Measurements from ENCODE around the gene TLR10.

Gene TLR10

GRCh38 chr4:38782452-38783108 lies at the start of gene TLR10:
Gene TLR10 (minus strand): TSS chr4:38782990. CDS start chr4:38775590, 7,400 bp downstream.
- no peak within 1 kb of the TSS for H3K4me3 ChIP-seq (ENCODE audit: low read depth, low read length)
- ChIA-PET POLR2A (interaction anchor here (0.5 kb wide), 1 partner anchor 166 kb away, joined by 3 read pairs; no protein-coding TSS in a partner anchor), CTCF (interaction anchor here (0.6 to 8.5 kb wide), 35 partner anchors 14 to 1180 kb away, joined by 3 to 191 read pairs (median 4); partner anchors contain the start of genes TLR1 and TLR6)
- no peak for DNase-seq (ENCODE audit: low read depth, low spot score)
- peak; percentile 47 for TF ChIP-seq CTCF (IDR thresholded peaks at IDR 0.05; ENCODE audit: insufficient read depth, low read length, missing control alignments)

GRCh38 chr4:38832206-38832605 lies 49.4 kb upstream of the TLR10 start:
- DNase-seq (ENCODE audit: low read depth, low spot score) = no peak
- CTCF ChIA-PET = interaction anchor here (2.6 to 3.5 kb wide), 2 partner anchors 28 kb away, joined by 7 to 10 read pairs; partner anchors contain the start of gene TLR1
- POLR2A ChIA-PET = no interaction called here
- TF ChIP-seq CTCF (IDR thresholded peaks at IDR 0.05; ENCODE audit: insufficient read depth, low read length, missing control alignments) = no peak
- no peak overlapping the region for H3K4me3 ChIP-seq (ENCODE audit: low read depth, low read length)

GRCh38 chr4:38831653-38832052 lies 48.9 kb upstream of the TLR10 start:
- ChIA-PET POLR2A (no interaction called here), CTCF (interaction anchor here (0.6 to 3.5 kb wide), 4 partner anchors 28 to 47 kb away, joined by 3 to 10 read pairs (median 5); partner anchors contain the start of gene TLR1)
- TF ChIP-seq CTCF (IDR thresholded peaks at IDR 0.05; ENCODE audit: insufficient read depth, low read length, missing control alignments) = no peak

GRCh38 chr4:38829237-38829636 lies 46.4 kb upstream of the TLR10 start:
- no peak for TF ChIP-seq CTCF (IDR thresholded peaks at IDR 0.05; ENCODE audit: insufficient read depth, low read length, missing control alignments)
- H3K4me3 ChIP-seq (ENCODE audit: low read depth, low read length) = no peak overlapping the region
- no peak for DNase-seq (ENCODE audit: low read depth, low spot score)
- CTCF ChIA-PET = interaction anchor here (1.3 to 3.5 kb wide), 3 partner anchors 25 to 46 kb away, joined by 3 to 10 read pairs (median 4); partner anchors contain the start of gene TLR10
- POLR2A ChIA-PET = no interaction called here

More at GRCh38 chr4:38831653-38832052, 48.9 kb upstream of the TLR10 start:
- H3K4me3 ChIP-seq (ENCODE audit: low read depth, low read length) = no peak overlapping the region
- peak; percentile 94 for DNase-seq (ENCODE audit: low read depth, low spot score)

- TF ChIP-seq CTCF (IDR thresholded peaks at IDR 0.05; ENCODE audit: insufficient read depth, low read length, missing control alignments) = no peak
- POLR2A ChIA-PET = no interaction called here
Measured at GRCh38 chr4:38823766-38824165, 41.0 kb upstream of the TLR10 start.

GRCh38 chr4:38822748-38823303 lies 40.0 kb upstream of the TLR10 start:
- H3K4me3 ChIP-seq (ENCODE audit: low read depth, low read length) = no peak overlapping the region
- no peak for TF ChIP-seq CTCF (IDR thresholded peaks at IDR 0.05; ENCODE audit: insufficient read depth, low read length, missing control alignments)
- DNase-seq (ENCODE audit: low read depth, low spot score) = no peak
- ChIA-PET POLR2A (no interaction called here), CTCF (interaction anchor here (1.4 kb wide), 1 partner anchor 18 kb away, joined by 7 read pairs; the partner anchor contains the start of gene TLR1)

More at GRCh38 chr4:38823766-38824165, 41.0 kb upstream of the TLR10 start:
- no peak for DNase-seq (ENCODE audit: low read depth, low spot score)
- CTCF ChIA-PET = no interaction called here
- no peak overlapping the region for H3K4me3 ChIP-seq (ENCODE audit: low read depth, low read length)
